Activated CD8-positive, alpha-beta memory T cell treated with anti-CD3 and anti-CD28 coated beads, Interleukin-2, amount 10 ng/mL, durations not matched to agents 7 days and 5 days (primary cell): ENCODE measurements around the gene ZNF502. TPM values are rescaled to one million over a fixed set of nuclear protein-coding genes. Genes with fewer than 3 reads are reported as not detected.

Source experiments
- total RNA-seq, 2 experiments: library from RNA; stranded (reverse); gene quantifications; one replicate each; pipeline ENCODE4 v1.2.3, GENCODE V29; 2021

The ZNF502 gene
- total RNA-seq, 2 experiments from 2014 or later: 1.1 to 1.3 TPM

Other genes with a start within 250 kb of the ZNF502 start
- 10 to 100 TPM; 17.9 to 24.0 TPM for gene ZNF445, start 235.0 kb upstream of the ZNF502 start, total RNA-seq
- 1 to 10 TPM; 1.9 to 2.4 TPM for gene ZKSCAN7, start 157.5 kb upstream of the ZNF502 start, total RNA-seq
- gene ZNF660, start 127.7 kb upstream of the ZNF502 start, total RNA-seq: under 1 TPM; 0.18 to 0.30 TPM
- gene ZNF197, start 87.6 kb upstream of the ZNF502 start, total RNA-seq: 10 to 100 TPM; 12.7 to 13.8 TPM
- 1 to 10 TPM; 4.8 to 6.2 TPM for gene ZNF35, start 63.9 kb upstream of the ZNF502 start, total RNA-seq
- gene ZNF501, start 17.0 kb downstream of the ZNF502 start, total RNA-seq: 1 to 10 TPM; 1.1 to 2.5 TPM
- 10 to 100 TPM; 22.3 to 32.8 TPM for gene KIAA1143, start 49.0 kb downstream of the ZNF502 start, total RNA-seq
- 10 to 100 TPM; 48.7 to 60.6 TPM for gene KIF15, start 49.1 kb downstream of the ZNF502 start, total RNA-seq
- 1 to 10 TPM; 8.0 to 8.6 TPM for gene TMEM42, start 149.3 kb downstream of the ZNF502 start, total RNA-seq
- not detected for gene TGM4, start 161.9 kb downstream of the ZNF502 start, total RNA-seq